T-cell (primary cell): ENCODE data around the gene E2F3. TPM values are rescaled to one million over a fixed set of nuclear protein-coding genes. Genes with fewer than 3 reads are reported as not detected.

Experiments used
- ATAC-seq, 4 experiments: fragments of 200-7000 bp in 3 of 4; fragments of 150-1000 bp in 1 of 4; cut with Tn5 transposase; replicated peaks in 1 of 4; 1 replicate in 3 of 4; 2 replicates in 1 of 4; pipeline ENCODE4 v1.10.0; 2021; ENCODE audit warnings: moderate library complexity in 3 of 4, mild to moderate bottlenecking in 2 of 4, moderate number of reproducible peaks in 1 of 4
- CTCF ChIA-PET, 2 donors: fragments of 300-600 bp; sonication (Branson Sonifier 250); formaldehyde crosslinking; loops; one replicate each; lab custom pipeline; 2022; ENCODE audit warnings: antibody characterized with exemption in 2 of 2; lab: Charles Lee
- POLR2A ChIA-PET, 2 donors: fragments of 300-600 bp; sonication (Branson Sonifier 250); formaldehyde crosslinking; loops; one replicate each; lab custom pipeline; 2022; ENCODE audit warnings: antibody characterized with exemption in 2 of 2; lab: Charles Lee
- DNase-seq, 35 experiments: peaks; one replicate each; pipeline versions ENCODE4 v3.0.0 to v3.0.0-alpha.2; 2013 to 2023
- H3K27ac ChIP-seq: one replicate; pipeline ENCODE4 v1.5.1; 2013; ENCODE audit warnings: low read length
- H3K27me3 ChIP-seq, 2 experiments: replicated peaks in 1 of 2; 1 replicate in 1 of 2; 2 replicates in 1 of 2; pipeline versions ENCODE4 v1.6.1 to v1.7.0; 2013; ENCODE audit warnings: low read length in 1 of 2, mixed read lengths in 1 of 2; ENCODE audit not compliant: control insufficient read depth in 2 of 2, insufficient read depth in 2 of 2; ENCODE audit errors: extremely low read depth in 1 of 2
- H3K36me3 ChIP-seq, 2 donors: 1 replicate in 1 of 2; 2 replicates in 1 of 2; pipeline versions ENCODE4 v1.6.1 to v1.7.0; 2013; ENCODE audit warnings: low read length in 1 of 2; ENCODE audit not compliant: control insufficient read depth in 2 of 2, insufficient read depth in 1 of 2; ENCODE audit errors: extremely low read depth in 1 of 2
- H3K4me1 ChIP-seq, 2 experiments: 1 replicate in 1 of 2; 2 replicates in 1 of 2; pipeline versions ENCODE4 v1.6.1 to v1.7.0; 2013; ENCODE audit warnings: low read length in 2 of 2, mixed read lengths in 1 of 2; ENCODE audit not compliant: insufficient read depth in 2 of 2, control insufficient read depth in 1 of 2; ENCODE audit errors: extremely low read depth in 1 of 2
- H3K4me3 ChIP-seq, 2 donors: 1 replicate in 1 of 2; 2 replicates in 1 of 2; pipeline versions ENCODE4 v1.5.1 to v1.7.0; 2013; ENCODE audit warnings: mild to moderate bottlenecking in 2 of 2, low read length in 1 of 2, moderate library complexity in 1 of 2; ENCODE audit not compliant: control insufficient read depth in 1 of 2; ENCODE audit errors: extremely low read depth in 1 of 2
- H3K9me3 ChIP-seq: 2 replicates; pipeline ENCODE4 v1.7.0; 2013
- H3K27ac Mint-ChIP-seq, 2 donors: one replicate each; pipeline ENCODE4 v1.8.0; 2020 to 2021; ENCODE audit warnings: mild to moderate bottlenecking in 2 of 2, mixed read lengths in 2 of 2
- H3K27me3 Mint-ChIP-seq, 2 donors: one replicate each; pipeline ENCODE4 v1.8.0; 2021 to 2022; ENCODE audit warnings: mixed read lengths in 2 of 2
- H3K36me3 Mint-ChIP-seq: one replicate; pipeline ENCODE4 v1.8.0; 2021; ENCODE audit warnings: mixed read lengths
- H3K4me1 Mint-ChIP-seq, 3 donors: one replicate each; pipeline ENCODE4 v1.8.0; 2020 to 2022; ENCODE audit warnings: mixed read lengths in 3 of 3, mild to moderate bottlenecking in 1 of 3
- H3K4me3 Mint-ChIP-seq, 3 donors: one replicate each; pipeline ENCODE4 v1.8.0; 2020 to 2022; ENCODE audit warnings: mild to moderate bottlenecking in 3 of 3, mixed read lengths in 3 of 3, moderate library complexity in 3 of 3
- H3K9me3 Mint-ChIP-seq, 3 donors: one replicate each; pipeline ENCODE4 v1.8.0; 2020 to 2022; ENCODE audit warnings: mixed read lengths in 3 of 3
- WGBS: methylation state at CpG from one replicate; pipeline ENCODE4 v1.1.5; 2013; ENCODE audit warnings: missing lambda C conversion rate; ENCODE audit not compliant: insufficient coverage; 5-methylcytosine and 5-hydroxymethylcytosine counted together
- total RNA-seq, 35 experiments: library from RNA in 6 of 35; stranded (reverse) in 6 of 35; fragments of 120-200 nt in 1 of 35; gene quantifications; one replicate each; pipeline versions ENCODE4 v1.2.1 to v1.2.4 and lab custom pipeline; 2013 to 2026

The E2F3 gene
- total RNA-seq, 5 donors from 2014 or later (not counting 1 experiment from before 2014, with no cell fraction given) = 9.6 to 28.2 (median 23.1) TPM

- POLR2A ChIA-PET = interaction anchor here (0.5 to 1.6 kb wide), 5 partner anchors 215 to 1060 kb away, joined by 3 to 7 read pairs (median 4); no protein-coding TSS in a partner anchor
Measured at GRCh38 chr6:20534295-20535262, 132.9 kb downstream of the E2F3 start, which contains the start of gene CDKAL1. TSS of gene CDKAL1 (plus strand) at chr6:20534457. CDS start at chr6:20546351, 11,894 bp downstream.

GRCh38 chr6:20538131-20538662 lies 136.5 kb downstream of the E2F3 start:
- no peaks in the 10 kb centered on the region for H3K27me3 Mint-ChIP-seq
- Histone ChIP-seq H3K27ac (no peak overlapping the region), H3K27me3 (no peaks in the 10 kb centered on the region), H3K4me1 (peaks cover 7 to 19% of the 10 kb centered on the region in 2 experiments), H3K36me3 (peaks cover 4 to 21% of the 10 kb centered on the region in 2 donors), H3K9me3 (no peaks in the 10 kb centered on the region), H3K4me3 (no peak overlapping the region)
- H3K27ac Mint-ChIP-seq = no peak overlapping the region
- H3K4me3 Mint-ChIP-seq = no peak overlapping the region
- DNase-seq = no peak
- no CpG with 5 or more reads among the region's 1 CpG for WGBS
- no peaks in the 10 kb centered on the region for H3K9me3 Mint-ChIP-seq
- peaks cover 31% of the 10 kb centered on the region for H3K36me3 Mint-ChIP-seq
- POLR2A ChIA-PET = interaction anchor here in 1 of 2 donors (0.7 kb wide), 1 partner anchor 1787 kb away, joined by 8 read pairs; no protein-coding TSS in a partner anchor
- peaks cover 61 to 67% (median 62%) of the 10 kb centered on the region in 3 donors for H3K4me1 Mint-ChIP-seq
- ATAC-seq = no peak
- CTCF ChIA-PET = interaction anchor here (0.8 to 1.0 kb wide), 3 partner anchors 22 to 328 kb away, joined by 3 read pairs; no protein-coding TSS in a partner anchor

More at GRCh38 chr6:20534295-20535262, 132.9 kb downstream of the E2F3 start, which contains the start of gene CDKAL1:
- H3K9me3 Mint-ChIP-seq = no peaks in the 10 kb centered on the region
- peaks cover 41 to 42% (median 42%) of the 10 kb centered on the region in 3 donors for H3K4me1 Mint-ChIP-seq
- peak; percentile 73 to 94 (median 85) for DNase-seq
- Histone ChIP-seq H3K9me3 (no peaks in the 10 kb centered on the region), H3K4me1 (peaks cover 7 to 14% of the 10 kb centered on the region in 2 experiments), H3K36me3 (peaks cover 0 to 12% of the 10 kb centered on the region in 2 donors), H3K27me3 (peaks cover 0 to 6% of the 10 kb centered on the region in 2 experiments), H3K4me3 (peak within 1 kb of the TSS; percentile 94 to 100), H3K27ac (peak within 1 kb of the TSS; percentile 92)
- peaks cover 14% of the 10 kb centered on the region for H3K36me3 Mint-ChIP-seq
- H3K27me3 Mint-ChIP-seq = peaks cover 2 to 6% of the 10 kb centered on the region in 2 donors
- H3K27ac Mint-ChIP-seq = peak within 1 kb of the TSS; percentile 94 to 98
- 0% methylated on average over 19 of the region's 31 CpGs for WGBS
- ATAC-seq = peak; percentile 87 to 93 (median 91)
- H3K4me3 Mint-ChIP-seq = peak within 1 kb of the TSS; percentile 95 to 98 (median 98)
- CTCF ChIA-PET = interaction anchor here (0.9 to 2.1 kb wide), 5 partner anchors 29 to 245 kb away, joined by 3 to 9 read pairs (median 5); no protein-coding TSS in a partner anchor

GRCh38 chr6:20538907-20539306 lies 137.2 kb downstream of the E2F3 start:
- no peak for DNase-seq
- WGBS = 75% methylated on average over 2 of the region's 4 CpGs
- H3K9me3 ChIP-seq = no peaks in the 10 kb centered on the region
- Mint-ChIP-seq H3K4me3 (no peak overlapping the region), H3K27ac (no peak overlapping the region), H3K9me3 (no peaks in the 10 kb centered on the region), H3K27me3 (no peaks in the 10 kb centered on the region), H3K36me3 (peaks cover 31% of the 10 kb centered on the region), H3K4me1 (peaks cover 59 to 66% (median 64%) of the 10 kb centered on the region in 3 donors)
- CTCF ChIA-PET = no interaction called here
- H3K27ac ChIP-seq = no peak overlapping the region
- POLR2A ChIA-PET = no interaction called here
- H3K36me3 ChIP-seq = peaks cover 4 to 21% of the 10 kb centered on the region in 2 donors
- H3K27me3 ChIP-seq = no peaks in the 10 kb centered on the region
- peaks cover 6 to 18% of the 10 kb centered on the region in 2 experiments for H3K4me1 ChIP-seq
- no peak for ATAC-seq
- H3K4me3 ChIP-seq = no peak overlapping the region

- Histone ChIP-seq H3K4me3 (no peak overlapping the region), H3K27ac (no peak overlapping the region), H3K9me3 (no peaks in the 10 kb centered on the region), H3K36me3 (peaks cover 4 to 21% of the 10 kb centered on the region in 2 donors), H3K27me3 (no peaks in the 10 kb centered on the region), H3K4me1 (peaks cover 4 to 17% of the 10 kb centered on the region in 2 experiments)
- Mint-ChIP-seq H3K27ac (no peak overlapping the region), H3K4me1 (peaks cover 56 to 64% (median 63%) of the 10 kb centered on the region in 3 donors), H3K9me3 (no peaks in the 10 kb centered on the region), H3K4me3 (no peak overlapping the region), H3K36me3 (peaks cover 31% of the 10 kb centered on the region), H3K27me3 (no peaks in the 10 kb centered on the region)
- 95% methylated on average over 2 of the region's 2 CpGs for WGBS
- ChIA-PET CTCF (no interaction called here), POLR2A (no interaction called here)
- no peak for DNase-seq
- ATAC-seq = no peak
Measured at GRCh38 chr6:20539387-20539786, 137.7 kb downstream of the E2F3 start.

GRCh38 chr6:20540683-20541082 lies 139.0 kb downstream of the E2F3 start:
- ATAC-seq (no peak), DNase-seq (no peak)
- peaks cover 4 to 21% of the 10 kb centered on the region in 2 donors for H3K36me3 ChIP-seq
- H3K27me3 ChIP-seq = no peaks in the 10 kb centered on the region
- H3K4me3 ChIP-seq = no peak overlapping the region
- Mint-ChIP-seq H3K4me3 (no peak overlapping the region), H3K36me3 (peaks cover 38% of the 10 kb centered on the region), H3K9me3 (no peaks in the 10 kb centered on the region), H3K4me1 (peaks cover 50 to 58% (median 54%) of the 10 kb centered on the region in 3 donors), H3K27ac (no peak overlapping the region), H3K27me3 (no peaks in the 10 kb centered on the region)
- 97% methylated on average over 5 of the region's 5 CpGs for WGBS
- peaks cover 4 to 7% of the 10 kb centered on the region in 2 experiments for H3K4me1 ChIP-seq
- no peak overlapping the region for H3K27ac ChIP-seq
- H3K9me3 ChIP-seq = no peaks in the 10 kb centered on the region
- ChIA-PET CTCF (interaction anchor here in 1 of 2 donors (0.6 kb wide), 1 partner anchor 352 kb away, joined by 4 read pairs; no protein-coding TSS in a partner anchor), POLR2A (no interaction called here)

GRCh38 chr6:20541382-20541781 lies 139.7 kb downstream of the E2F3 start:
- peaks cover 50 to 56% (median 52%) of the 10 kb centered on the region in 3 donors for H3K4me1 Mint-ChIP-seq

More at GRCh38 chr6:20541382-20541781, 139.7 kb downstream of the E2F3 start:
- Mint-ChIP-seq H3K9me3 (no peaks in the 10 kb centered on the region), H3K36me3 (peaks cover 40% of the 10 kb centered on the region), H3K27ac (no peak overlapping the region), H3K4me3 (no peak overlapping the region), H3K27me3 (no peaks in the 10 kb centered on the region)
- WGBS = 100% methylated on average over 1 of the region's 6 CpGs
- no peak for DNase-seq
- Histone ChIP-seq H3K4me1 (peaks cover 0 to 6% of the 10 kb centered on the region in 2 experiments), H3K36me3 (peaks cover 4 to 23% of the 10 kb centered on the region in 2 donors), H3K27me3 (no peaks in the 10 kb centered on the region), H3K4me3 (no peak overlapping the region), H3K9me3 (no peaks in the 10 kb centered on the region), H3K27ac (no peak overlapping the region)
- no peak for ATAC-seq
- CTCF ChIA-PET = no interaction called here
- POLR2A ChIA-PET = no interaction called here
